Neural progenitor cell (in vitro differentiated cells): ENCODE results near the gene SLC47A2. TPM values are rescaled to one million over a fixed set of nuclear protein-coding genes. Genes with fewer than 3 reads are reported as not detected.
A peak's percentile ranks its signal among the peaks of the same experiment; 100 is the strongest.
"Not testable (repeated sequence)": the region's sequence is repeated elsewhere in the genome, so short reads cannot be mapped to it uniquely, and the experiment has no call there.

Experiments used
- DNase-seq: peaks from one replicate; pipeline ENCODE4 v3.0.0-alpha.2; 2016; ENCODE audit warnings: low spot score
- H2AFZ ChIP-seq: fragments of 200-600 bp; sonication (generic); replicated peaks from 2 replicates; pipeline ENCODE4 v1.6.1; 2016; ENCODE audit warnings: antibody characterized with exemption
- H3F3A ChIP-seq: fragments of 200-600 bp; sonication (generic); 2 replicates; pipeline ENCODE4 v1.6.1; 2016; ENCODE audit warnings: antibody characterized with exemption, low read depth
- H3K27ac ChIP-seq: fragments of 200-600 bp; sonication (generic); 2 replicates; pipeline ENCODE4 v1.5.1; 2016; ENCODE audit warnings: mild to moderate bottlenecking
- H3K27me3 ChIP-seq: fragments of 200-600 bp; sonication (generic); 2 replicates; pipeline ENCODE4 v1.6.1; 2016; ENCODE audit warnings: mild to moderate bottlenecking, moderate library complexity
- H3K36me3 ChIP-seq: fragments of 200-600 bp; sonication (generic); 2 replicates; pipeline ENCODE4 v1.5.1; 2016
- H3K4me1 ChIP-seq: fragments of 200-600 bp; sonication (generic); 2 replicates; pipeline ENCODE4 v1.6.1; 2016; ENCODE audit warnings: mixed run types
- H3K4me2 ChIP-seq: fragments of 200-600 bp; sonication (generic); 2 replicates; pipeline ENCODE4 v1.6.1; 2016
- H3K4me3 ChIP-seq: fragments of 200-600 bp; sonication (generic); 2 replicates; pipeline ENCODE4 v1.5.1; 2016
- H3K79me2 ChIP-seq: fragments of 200-600 bp; sonication (generic); 2 replicates; pipeline ENCODE4 v1.6.1; 2016; ENCODE audit warnings: low read depth
- H3K9ac ChIP-seq: fragments of 200-600 bp; sonication (generic); 2 replicates; pipeline ENCODE4 v1.6.1; 2016
- H3K9me3 ChIP-seq: fragments of 200-600 bp; sonication (generic); 2 replicates; pipeline ENCODE4 v1.5.1; 2016; ENCODE audit warnings: low read depth
- H4K20me1 ChIP-seq: fragments of 200-600 bp; sonication (generic); 2 replicates; pipeline ENCODE4 v1.6.1; 2016; ENCODE audit warnings: low read depth
- H3K27ac Mint-ChIP-seq: 3 replicates; pipeline ENCODE4 v1.8.0; 2021; ENCODE audit warnings: mixed read lengths
- H3K27me3 Mint-ChIP-seq: 2 replicates; pipeline ENCODE4 v1.8.0; 2022; ENCODE audit warnings: low read depth, mild to moderate bottlenecking, inconsistent platforms, moderate library complexity, mixed read lengths; ENCODE audit not compliant: insufficient read depth
- H3K36me3 Mint-ChIP-seq: 3 replicates; pipeline ENCODE4 v1.8.0; 2021; ENCODE audit warnings: mixed read lengths
- H3K4me1 Mint-ChIP-seq: 3 replicates; pipeline ENCODE4 v1.8.0; 2021; ENCODE audit warnings: mixed read lengths
- H3K4me3 Mint-ChIP-seq: 3 replicates; pipeline ENCODE4 v1.8.0; 2021; ENCODE audit warnings: mild to moderate bottlenecking, moderate library complexity, mixed read lengths
- H3K9me3 Mint-ChIP-seq: 3 replicates; pipeline ENCODE4 v1.8.0; 2020; ENCODE audit warnings: mixed read lengths
- EZH2 ChIP-seq: fragments of 200-600 bp; sonication (generic); IDR thresholded peaks from 2 replicates; pipeline ENCODE4 v1.6.1; 2017; ENCODE audit warnings: antibody characterized with exemption, mild to moderate bottlenecking, moderate library complexity
- EZH2phosphoT487 ChIP-seq: fragments of 200-600 bp; sonication (generic); IDR thresholded peaks from 2 replicates; pipeline ENCODE4 v1.6.1; 2017; ENCODE audit warnings: antibody characterized with exemption
- total RNA-seq: library from RNA; depleted of rRNA; stranded (reverse); fragments of >200 nt; gene quantifications from 2 replicates; pipeline ENCODE4 v1.2.3, GENCODE V29; 2015; ENCODE audit warnings: low replicate concordance
- TF ChIP-seq, protein P1 (sequence below): fragments of 200-600 bp; sonication (generic); IDR thresholded peaks from 2 replicates; pipeline ENCODE4 v1.5.1; 2017; ENCODE audit warnings: antibody characterized with exemption, mild to moderate bottlenecking

The SLC47A2 gene
- total RNA-seq, 1 donor from 2014 or later: 0.39 TPM

DNA sequence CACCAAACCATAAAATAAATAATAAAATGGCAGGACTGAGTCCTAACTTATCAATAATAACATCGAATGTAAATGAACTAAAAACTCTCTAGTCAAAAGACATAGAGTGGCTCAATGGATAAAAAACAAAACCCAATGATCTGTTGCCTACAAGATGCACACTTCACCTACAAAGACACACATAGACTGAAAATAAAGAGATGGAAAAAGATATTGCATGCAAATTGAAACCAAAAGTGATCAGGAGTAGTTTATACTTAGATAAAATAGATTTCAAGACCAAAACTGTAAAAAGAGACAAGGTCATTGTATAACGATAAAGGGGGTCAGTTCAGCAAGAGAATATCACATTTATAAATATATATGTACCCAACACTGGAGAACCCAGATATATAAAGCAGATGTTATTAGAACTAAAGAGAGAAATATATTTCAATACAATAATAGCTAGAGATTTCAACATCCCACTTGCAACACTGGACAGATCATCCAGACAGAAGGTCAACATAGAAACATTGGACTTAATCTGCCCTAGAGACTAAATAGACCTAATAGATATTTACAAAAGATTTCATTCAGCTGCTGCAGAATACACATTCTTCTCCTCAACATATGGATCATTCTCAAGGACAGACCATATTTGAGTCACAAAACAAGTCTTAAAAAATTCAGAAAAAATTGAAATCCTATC lies 29.8 kb downstream of the SLC47A2 start:
- no peaks in the 10 kb centered on the region for H3F3A ChIP-seq
- no peaks in the 10 kb centered on the region for H4K20me1 ChIP-seq
- no peak overlapping the region for H3K4me3 ChIP-seq
- peaks cover 7% of the 10 kb centered on the region for H3K9me3 ChIP-seq
- no peaks in the 10 kb centered on the region for H3K79me2 ChIP-seq
- no peak overlapping the region for H3K27ac Mint-ChIP-seq
- peaks cover 15% of the 10 kb centered on the region for H3K9me3 Mint-ChIP-seq
- peaks cover 20% of the 10 kb centered on the region for H3K36me3 Mint-ChIP-seq
- no peak overlapping the region for H3K4me2 ChIP-seq
- no peak overlapping the region for H3K4me3 Mint-ChIP-seq
- H3K27me3 Mint-ChIP-seq: peaks cover 2% of the 10 kb centered on the region
- no peak overlapping the region for H3K9ac ChIP-seq
- no peaks in the 10 kb centered on the region for H3K4me1 ChIP-seq
- no peak overlapping the region for H3K27ac ChIP-seq
- no peaks in the 10 kb centered on the region for H3K4me1 Mint-ChIP-seq
- no peaks in the 10 kb centered on the region for H3K27me3 ChIP-seq
- peaks cover 15% of the 10 kb centered on the region for H3K36me3 ChIP-seq
- H2AFZ ChIP-seq: no peak overlapping the region
- no peak for TF ChIP-seq EZH2
- TF ChIP-seq, protein P1, sequence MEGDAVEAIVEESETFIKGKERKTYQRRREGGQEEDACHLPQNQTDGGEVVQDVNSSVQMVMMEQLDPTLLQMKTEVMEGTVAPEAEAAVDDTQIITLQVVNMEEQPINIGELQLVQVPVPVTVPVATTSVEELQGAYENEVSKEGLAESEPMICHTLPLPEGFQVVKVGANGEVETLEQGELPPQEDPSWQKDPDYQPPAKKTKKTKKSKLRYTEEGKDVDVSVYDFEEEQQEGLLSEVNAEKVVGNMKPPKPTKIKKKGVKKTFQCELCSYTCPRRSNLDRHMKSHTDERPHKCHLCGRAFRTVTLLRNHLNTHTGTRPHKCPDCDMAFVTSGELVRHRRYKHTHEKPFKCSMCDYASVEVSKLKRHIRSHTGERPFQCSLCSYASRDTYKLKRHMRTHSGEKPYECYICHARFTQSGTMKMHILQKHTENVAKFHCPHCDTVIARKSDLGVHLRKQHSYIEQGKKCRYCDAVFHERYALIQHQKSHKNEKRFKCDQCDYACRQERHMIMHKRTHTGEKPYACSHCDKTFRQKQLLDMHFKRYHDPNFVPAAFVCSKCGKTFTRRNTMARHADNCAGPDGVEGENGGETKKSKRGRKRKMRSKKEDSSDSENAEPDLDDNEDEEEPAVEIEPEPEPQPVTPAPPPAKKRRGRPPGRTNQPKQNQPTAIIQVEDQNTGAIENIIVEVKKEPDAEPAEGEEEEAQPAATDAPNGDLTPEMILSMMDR: no peak
- no peak for TF ChIP-seq EZH2phosphoT487
- no peak for DNase-seq

DNA sequence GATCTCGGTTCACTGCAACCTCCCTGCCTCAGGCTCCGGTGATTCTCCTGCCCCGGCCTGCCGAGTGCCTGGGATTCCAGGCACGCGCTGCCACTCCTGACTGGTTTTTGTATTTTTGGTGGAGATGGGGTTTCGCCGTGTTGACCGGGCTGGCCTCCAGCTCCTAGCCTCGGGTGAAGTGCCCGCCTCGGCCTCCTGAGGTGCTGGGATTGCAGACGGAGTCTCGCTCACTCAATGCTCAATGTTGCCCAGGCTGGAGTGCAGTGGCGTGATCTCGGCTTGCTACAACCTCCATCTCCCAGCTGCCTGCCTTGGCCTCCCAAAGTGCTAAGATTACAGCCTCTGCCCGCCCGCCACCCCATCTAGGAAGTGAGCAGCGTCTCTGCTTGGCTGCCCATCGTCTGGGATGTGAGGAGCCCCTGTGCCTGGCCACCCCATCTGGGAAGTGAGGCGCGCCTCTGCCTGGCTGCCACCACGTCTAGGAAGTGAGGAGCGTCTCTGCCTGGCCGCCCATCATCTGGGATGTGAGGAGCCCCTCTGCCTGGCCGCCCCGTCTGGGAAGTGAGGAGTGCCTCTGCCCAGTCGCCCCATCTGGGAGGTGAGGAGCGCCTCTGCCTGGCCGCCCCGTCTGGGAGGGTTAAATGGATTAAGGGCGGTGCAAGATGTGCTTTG lies 31.3 kb downstream of the SLC47A2 start:
- peaks cover 15% of the 10 kb centered on the region for H3K36me3 ChIP-seq
- H3K4me2 ChIP-seq, H3K4me3 ChIP-seq, H3K4me3 Mint-ChIP-seq, H3K4me1 ChIP-seq, H3K27me3 Mint-ChIP-seq, H3K9me3 ChIP-seq, DNase-seq, H4K20me1 ChIP-seq, H3K4me1 Mint-ChIP-seq, H2AFZ ChIP-seq, H3K27me3 ChIP-seq, H3K27ac Mint-ChIP-seq, H3F3A ChIP-seq, H3K27ac ChIP-seq, H3K79me2 ChIP-seq, H3K9ac ChIP-seq: not testable (repeated sequence)
- H3K9me3 Mint-ChIP-seq: peaks cover 12% of the 10 kb centered on the region
- peaks cover 20% of the 10 kb centered on the region for H3K36me3 Mint-ChIP-seq

- peak overlapping the region; percentile 43 for H3K27ac Mint-ChIP-seq
- no peaks in the 10 kb centered on the region for H3F3A ChIP-seq
- no peaks in the 10 kb centered on the region for H3K4me1 Mint-ChIP-seq
- H3K79me2 ChIP-seq: no peaks in the 10 kb centered on the region
- DNase-seq: no peak
- peaks cover 33% of the 10 kb centered on the region for H3K36me3 Mint-ChIP-seq
- no peak overlapping the region for H3K4me3 ChIP-seq
- H3K9ac ChIP-seq: no peak overlapping the region
- H2AFZ ChIP-seq: no peak overlapping the region
- H4K20me1 ChIP-seq: no peaks in the 10 kb centered on the region
- H3K27me3 ChIP-seq: no peaks in the 10 kb centered on the region
- no peaks in the 10 kb centered on the region for H3K4me1 ChIP-seq
- H3K27me3 Mint-ChIP-seq: peaks cover 2% of the 10 kb centered on the region
- TF ChIP-seq, protein P1: no peak
- TF ChIP-seq EZH2 (no peak), EZH2phosphoT487 (no peak)
- no peak overlapping the region for H3K4me2 ChIP-seq
- H3K27ac ChIP-seq: no peak overlapping the region
- H3K36me3 ChIP-seq: peaks cover 21% of the 10 kb centered on the region
- H3K9me3 Mint-ChIP-seq: peaks cover 13% of the 10 kb centered on the region
- H3K9me3 ChIP-seq: peaks cover 7% of the 10 kb centered on the region
- H3K4me3 Mint-ChIP-seq: no peak overlapping the region
Measured at GRCh38 chr17:19683117-19683516, 33.3 kb downstream of the SLC47A2 start.
